Embryonic facial prominence (tissue), 1 donor: ENCODE results near the gene TAPBPL.

Experiments
- DNase-seq: peaks from one replicate; pipeline ENCODE4 v3.0.0-alpha.2; 2016; ENCODE audit errors: extremely low spot score

The TAPBPL gene

DNA sequence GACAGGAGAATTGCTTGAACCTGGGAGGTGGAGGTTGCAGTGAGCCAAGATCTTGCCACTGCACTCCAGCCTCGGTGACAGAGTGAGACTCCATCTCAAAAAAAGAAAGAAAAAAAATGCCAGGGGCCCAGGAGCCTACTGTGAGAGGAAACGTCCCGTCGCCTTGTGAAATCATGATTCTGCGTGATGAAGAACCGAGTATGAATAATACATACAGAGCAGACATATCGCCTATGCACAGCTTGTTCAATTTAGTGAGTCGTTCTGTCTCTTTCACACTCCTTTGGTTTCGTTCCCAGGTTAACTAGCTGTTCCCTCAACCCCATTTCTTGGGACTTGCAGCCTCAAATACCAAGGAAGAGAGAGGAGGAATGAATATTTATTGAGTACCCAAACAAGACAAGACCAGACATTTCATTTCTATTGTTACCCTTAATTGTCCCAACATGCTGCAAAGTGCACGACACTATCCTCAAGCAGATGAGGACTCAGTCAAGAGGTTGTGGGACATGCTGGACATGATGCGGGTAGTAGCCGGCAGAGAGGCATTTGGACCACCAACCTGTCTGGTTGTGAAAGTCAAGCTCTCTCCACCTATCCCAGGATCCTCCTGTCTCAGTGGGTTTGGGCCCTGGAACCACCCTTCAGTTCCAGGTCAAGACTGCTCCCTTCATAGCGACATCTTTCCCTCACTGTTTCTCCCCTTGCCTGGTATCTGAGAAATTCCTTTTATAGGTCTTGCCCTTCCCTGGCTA lies 15.7 kb upstream of the TAPBPL start:
- no peak for DNase-seq

DNA sequence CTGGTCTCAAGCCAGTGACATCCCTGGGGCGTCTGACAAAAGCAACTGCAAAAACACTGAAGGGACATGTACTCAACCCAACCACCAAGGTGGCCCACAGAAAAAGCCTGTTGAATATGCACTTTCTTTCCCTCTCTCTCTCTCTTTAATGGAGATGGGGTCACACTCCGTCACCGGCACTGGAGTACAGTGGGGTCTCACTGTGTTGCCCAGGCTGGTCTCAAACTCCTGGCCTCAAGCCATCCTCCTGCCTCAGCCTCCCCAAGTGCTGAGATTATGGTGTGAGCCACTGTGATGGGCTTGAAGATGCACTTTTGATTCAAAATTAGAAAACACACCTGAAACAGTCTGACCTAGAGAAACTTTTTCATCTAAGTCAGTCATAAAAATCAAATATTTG lies 14.3 kb upstream of the TAPBPL start:
- DNase-seq = no peak

GRCh38 chr12:6438345-6438744 lies 13.5 kb upstream of the TAPBPL start:
- no peak for DNase-seq

- no peak for DNase-seq
Observed at GRCh38 chr12:6440391-6440790, 11.5 kb upstream of the TAPBPL start.

GRCh38 chr12:6442836-6443235 lies 9.0 kb upstream of the TAPBPL start:
- no peak for DNase-seq

- no peak for DNase-seq
Observed at GRCh38 chr12:6443361-6443983, 8.4 kb upstream of the TAPBPL start.

- DNase-seq = no peak
Observed at GRCh38 chr12:6444031-6444430, 7.8 kb upstream of the TAPBPL start.

GRCh38 chr12:6444704-6445688 lies 6.8 kb upstream of the TAPBPL start, which contains the start of gene CD27:
Gene CD27 (plus strand): TSS chr12:6444955. CDS start chr12:6445096, 141 bp downstream.
- DNase-seq = no peak

- no peak for DNase-seq
Observed at GRCh38 chr12:6450091-6450868, 1.6 kb upstream of the TAPBPL start.

- no peak for DNase-seq
Observed at GRCh38 chr12:6450869-6451347, 934 bp upstream of the TAPBPL start.

DNA sequence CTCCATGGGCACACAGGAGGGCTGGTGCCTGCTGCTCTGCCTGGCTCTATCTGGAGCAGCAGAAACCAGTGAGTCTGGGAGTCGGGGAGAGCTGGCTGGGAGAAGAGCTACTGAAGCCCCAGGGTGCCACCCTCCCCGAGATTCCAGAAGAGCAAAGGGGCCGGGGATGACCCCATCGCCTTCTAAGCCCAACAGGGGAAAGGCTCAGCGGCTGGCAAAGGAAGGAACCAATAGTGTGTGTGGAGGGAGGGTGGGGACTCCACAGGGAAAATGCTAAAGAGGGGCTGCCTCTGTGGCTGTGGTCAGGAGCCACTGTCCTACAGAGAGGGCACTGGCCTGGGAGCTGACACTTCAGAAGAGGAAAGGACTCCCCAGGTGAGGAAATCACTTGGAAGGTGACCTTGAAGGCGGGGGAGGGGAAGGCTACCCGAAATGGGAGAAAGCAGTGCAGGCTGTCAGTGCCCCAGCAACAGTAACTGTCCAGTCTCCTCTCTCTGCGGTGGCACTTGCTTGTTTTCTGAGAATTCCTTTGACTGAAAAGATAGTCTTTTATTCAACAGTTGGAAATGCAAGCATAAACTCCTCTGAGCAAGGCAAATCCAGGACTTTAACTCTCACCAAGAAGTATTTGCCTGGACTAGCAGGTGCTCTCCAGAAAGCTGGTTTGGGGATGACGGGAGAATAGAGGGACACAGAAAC lies 552 bp downstream of the TAPBPL start:
- no peak for DNase-seq

- no peak for DNase-seq
Observed at GRCh38 chr12:6452944-6453630, 1.2 kb downstream of the TAPBPL start.

- no peak for DNase-seq
Observed at GRCh38 chr12:6457220-6457945, 5.5 kb downstream of the TAPBPL start.

DNA sequence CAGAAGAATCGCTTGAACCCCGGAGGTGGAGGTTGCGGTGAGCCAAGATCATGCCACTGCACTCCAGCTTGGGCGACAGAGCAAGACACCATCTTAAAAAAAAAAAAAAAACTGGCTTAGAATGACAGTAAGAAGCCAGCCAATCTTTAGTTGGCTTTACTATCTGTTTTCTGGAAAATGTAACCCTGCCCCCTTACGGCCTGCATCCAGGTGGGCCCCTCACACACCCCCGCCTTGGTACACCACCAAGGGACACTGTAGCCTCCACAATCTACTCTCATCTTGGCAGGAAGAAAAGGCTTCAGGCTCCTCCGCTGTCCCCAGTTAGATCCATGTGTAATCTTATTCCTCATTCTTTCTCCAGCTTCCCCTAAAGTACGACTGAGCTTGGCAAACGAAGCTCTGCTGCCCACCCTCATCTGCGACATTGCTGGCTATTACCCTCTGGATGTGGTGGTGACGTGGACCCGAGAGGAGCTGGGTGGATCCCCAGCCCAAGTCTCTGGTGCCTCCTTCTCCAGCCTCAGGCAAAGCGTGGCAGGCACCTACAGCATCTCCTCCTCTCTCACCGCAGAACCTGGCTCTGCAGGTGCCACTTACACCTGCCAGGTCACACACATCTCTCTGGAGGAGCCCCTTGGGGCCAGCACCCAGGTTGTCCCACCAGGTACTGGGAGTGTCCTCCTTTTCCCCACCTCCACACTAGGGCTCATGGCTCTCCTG lies 6.6 kb downstream of the TAPBPL start:
- DNase-seq = no peak

GRCh38 chr12:6459004-6459337 lies 7.1 kb downstream of the TAPBPL start:
- no peak for DNase-seq

GRCh38 chr12:6460751-6461371 lies 9.0 kb downstream of the TAPBPL start:
- DNase-seq = no peak

DNA sequence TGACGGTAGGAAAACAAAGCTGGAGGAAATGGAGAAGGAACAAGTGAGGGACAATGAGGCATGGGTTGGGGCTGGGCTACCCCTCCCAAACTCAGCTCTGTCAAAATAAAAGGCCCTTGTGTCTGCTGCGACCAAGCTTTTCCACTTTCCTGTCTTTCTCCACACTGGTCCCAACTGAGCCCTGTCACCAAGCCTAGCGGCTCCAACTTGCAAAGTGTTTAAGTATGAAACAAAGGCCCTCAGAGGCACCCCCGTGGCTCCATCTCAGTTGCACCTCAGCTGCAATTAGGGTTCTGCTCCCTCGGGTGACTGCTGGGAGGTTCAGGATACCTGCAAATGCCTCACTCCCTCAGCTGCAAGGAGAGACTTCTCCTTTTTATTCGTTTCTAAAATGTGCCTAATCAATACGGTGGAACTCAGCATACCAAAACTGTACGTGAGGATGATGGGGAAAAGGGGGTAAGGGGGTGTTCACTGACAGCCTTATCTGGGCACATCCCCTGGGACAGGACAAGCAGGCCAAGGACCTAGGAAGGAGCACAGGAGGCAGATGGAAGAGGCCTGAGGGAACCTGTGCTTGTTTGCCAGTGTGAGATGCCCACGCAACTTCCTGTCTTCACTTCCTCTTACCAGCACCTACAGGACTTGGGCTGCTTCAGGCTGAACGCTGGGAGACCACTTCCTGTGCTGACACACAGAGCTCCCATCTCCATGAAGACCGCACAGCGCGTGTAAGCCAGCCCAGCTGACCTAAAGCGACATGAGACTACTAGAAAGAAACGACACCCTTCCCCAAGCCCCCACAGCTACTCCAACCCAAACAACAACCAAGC lies 9.8 kb downstream of the TAPBPL start:
- no peak for DNase-seq
